ENCODE results near the gene KRT74.
"Not testable (repeated sequence)": the region's sequence is repeated elsewhere in the genome, so short reads cannot be mapped to it uniquely, and the experiment has no call there.

KRT74 gene

DNA sequence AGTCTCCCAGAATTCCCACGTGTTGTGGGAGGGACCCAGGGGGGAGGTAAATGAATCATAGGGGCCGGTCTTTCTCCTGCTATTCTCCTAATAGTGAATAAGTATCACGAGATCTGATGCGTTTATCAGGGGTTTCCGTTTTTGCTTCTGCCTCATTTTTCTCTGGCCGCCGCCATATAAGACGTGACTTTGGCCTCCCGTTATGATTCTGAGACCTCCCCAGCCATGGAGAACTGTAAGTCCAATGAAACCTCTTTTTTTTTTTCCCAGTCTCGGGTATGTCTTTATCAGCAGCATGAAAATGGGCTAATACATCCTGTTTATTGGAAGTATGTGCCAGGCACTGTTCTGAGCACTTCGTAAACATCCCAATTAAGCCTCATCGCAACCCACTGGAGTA is 26.8 kb upstream of the KRT74 start:
- Histone ChIP-seq H3K36me3 (ENCODE audit: low read depth) (no peaks in the 10 kb centered on the region), H3K4me3 (ENCODE audit: severe bottlenecking) (no peak overlapping the region), H3K27me3 (ENCODE audit: insufficient read depth, poor library complexity, severe bottlenecking) (no peaks in the 10 kb centered on the region), H3K27ac (ENCODE audit: poor library complexity, severe bottlenecking) (no peak overlapping the region), H3K4me1 (ENCODE audit: insufficient read depth, poor library complexity, severe bottlenecking) (peaks cover 3% of the 10 kb centered on the region), H3K9me3 (ENCODE audit: severe bottlenecking) (no peaks in the 10 kb centered on the region)
- ATAC-seq (ENCODE audit: low read depth): no peak
- TF ChIP-seq, protein P1, sequence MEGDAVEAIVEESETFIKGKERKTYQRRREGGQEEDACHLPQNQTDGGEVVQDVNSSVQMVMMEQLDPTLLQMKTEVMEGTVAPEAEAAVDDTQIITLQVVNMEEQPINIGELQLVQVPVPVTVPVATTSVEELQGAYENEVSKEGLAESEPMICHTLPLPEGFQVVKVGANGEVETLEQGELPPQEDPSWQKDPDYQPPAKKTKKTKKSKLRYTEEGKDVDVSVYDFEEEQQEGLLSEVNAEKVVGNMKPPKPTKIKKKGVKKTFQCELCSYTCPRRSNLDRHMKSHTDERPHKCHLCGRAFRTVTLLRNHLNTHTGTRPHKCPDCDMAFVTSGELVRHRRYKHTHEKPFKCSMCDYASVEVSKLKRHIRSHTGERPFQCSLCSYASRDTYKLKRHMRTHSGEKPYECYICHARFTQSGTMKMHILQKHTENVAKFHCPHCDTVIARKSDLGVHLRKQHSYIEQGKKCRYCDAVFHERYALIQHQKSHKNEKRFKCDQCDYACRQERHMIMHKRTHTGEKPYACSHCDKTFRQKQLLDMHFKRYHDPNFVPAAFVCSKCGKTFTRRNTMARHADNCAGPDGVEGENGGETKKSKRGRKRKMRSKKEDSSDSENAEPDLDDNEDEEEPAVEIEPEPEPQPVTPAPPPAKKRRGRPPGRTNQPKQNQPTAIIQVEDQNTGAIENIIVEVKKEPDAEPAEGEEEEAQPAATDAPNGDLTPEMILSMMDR (IDR thresholded peaks at IDR 0.05; ENCODE audit: poor library complexity, severe bottlenecking): no peak
- DNase-seq (ENCODE audit: low spot score): no peak

DNA sequence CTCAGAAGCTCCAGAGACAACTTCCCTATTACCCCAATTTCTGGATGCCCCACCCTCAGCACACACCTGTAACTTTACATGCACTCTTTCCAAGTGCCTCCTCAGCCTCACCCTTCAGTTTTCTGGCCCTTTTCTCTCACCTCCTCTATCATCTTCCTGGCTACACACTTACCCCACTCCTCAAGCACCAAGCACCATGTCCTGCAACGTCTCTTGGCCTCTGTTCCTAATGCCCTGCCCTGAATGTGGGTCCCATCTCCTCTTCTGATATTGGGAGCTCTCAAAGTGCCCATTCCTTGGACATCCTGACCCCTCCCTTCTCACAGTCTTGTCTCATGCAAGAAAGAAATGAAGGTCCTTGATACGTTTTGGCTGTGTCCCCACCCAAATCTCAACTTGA is 26.4 kb upstream of the KRT74 start:
- DNase-seq (ENCODE audit: low spot score): no peak
- no peak overlapping the region for H3K27ac ChIP-seq (ENCODE audit: poor library complexity, severe bottlenecking)
- no peak for ATAC-seq (ENCODE audit: low read depth)

DNA sequence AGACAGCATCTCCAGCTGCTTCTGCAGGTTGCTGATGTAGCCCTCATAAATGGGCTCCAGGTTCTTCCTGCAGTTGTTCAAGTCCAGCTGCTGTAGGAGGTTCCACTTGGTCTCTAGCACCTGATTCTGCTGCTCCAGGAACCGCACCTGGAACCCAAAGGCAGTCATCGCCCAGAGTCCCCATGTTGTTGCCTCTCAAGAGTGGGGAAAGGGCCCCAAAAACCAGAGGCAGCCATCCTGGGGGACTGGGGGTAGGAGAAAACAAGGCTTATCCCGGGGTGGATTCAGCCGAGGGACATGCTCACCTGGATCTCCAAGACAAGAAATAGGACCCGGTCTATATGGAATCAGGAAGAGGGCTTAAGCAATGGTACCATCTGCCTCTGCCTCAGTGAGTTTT is 25.3 kb upstream of the KRT74 start:
- H3K27ac ChIP-seq (ENCODE audit: poor library complexity, severe bottlenecking): no peak overlapping the region
- peaks cover 3% of the 10 kb centered on the region for H3K4me1 ChIP-seq (ENCODE audit: insufficient read depth, poor library complexity, severe bottlenecking)
- H3K36me3 ChIP-seq (ENCODE audit: low read depth): no peaks in the 10 kb centered on the region
- no peak for ATAC-seq (ENCODE audit: low read depth)
- TF ChIP-seq, protein P1 (IDR thresholded peaks at IDR 0.05; ENCODE audit: poor library complexity, severe bottlenecking): no peak
- DNase-seq (ENCODE audit: low spot score): peak; percentile 23
- H3K4me3 ChIP-seq (ENCODE audit: severe bottlenecking): no peak overlapping the region
- H3K9me3 ChIP-seq (ENCODE audit: severe bottlenecking): no peaks in the 10 kb centered on the region
- H3K27me3 ChIP-seq (ENCODE audit: insufficient read depth, poor library complexity, severe bottlenecking): no peaks in the 10 kb centered on the region

More for the DNA sequence above, 26.4 kb upstream of the KRT74 start:
- H3K36me3 ChIP-seq (ENCODE audit: low read depth): no peaks in the 10 kb centered on the region
- TF ChIP-seq, protein P1 (IDR thresholded peaks at IDR 0.05; ENCODE audit: poor library complexity, severe bottlenecking): no peak
- no peaks in the 10 kb centered on the region for H3K9me3 ChIP-seq (ENCODE audit: severe bottlenecking)
- peaks cover 3% of the 10 kb centered on the region for H3K4me1 ChIP-seq (ENCODE audit: insufficient read depth, poor library complexity, severe bottlenecking)
- no peak overlapping the region for H3K4me3 ChIP-seq (ENCODE audit: severe bottlenecking)
- no peaks in the 10 kb centered on the region for H3K27me3 ChIP-seq (ENCODE audit: insufficient read depth, poor library complexity, severe bottlenecking)

DNA sequence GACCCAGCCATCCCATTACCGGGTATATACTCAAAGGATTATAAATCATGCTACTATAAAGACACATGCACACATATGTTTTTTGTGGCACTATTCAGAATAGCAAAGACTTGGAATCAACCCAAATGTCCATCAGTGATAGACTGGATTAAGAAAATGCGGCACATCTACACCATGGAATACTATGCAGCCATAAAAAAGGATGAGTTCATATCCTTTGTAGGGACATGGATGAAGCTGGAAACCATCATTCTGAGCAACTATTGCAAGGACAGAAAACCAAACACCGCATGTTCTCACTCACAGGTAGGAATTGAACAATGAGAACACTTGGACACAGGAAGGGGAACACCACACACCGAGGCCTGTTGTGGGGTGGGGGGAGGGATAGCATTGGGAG is 20.6 kb upstream of the KRT74 start:
- not testable (repeated sequence) for H3K4me3 ChIP-seq (ENCODE audit: severe bottlenecking); ATAC-seq (ENCODE audit: low read depth); H3K36me3 ChIP-seq (ENCODE audit: low read depth); H3K27me3 ChIP-seq (ENCODE audit: insufficient read depth, poor library complexity, severe bottlenecking); H3K27ac ChIP-seq (ENCODE audit: poor library complexity, severe bottlenecking); H3K4me1 ChIP-seq (ENCODE audit: insufficient read depth, poor library complexity, severe bottlenecking); H3K9me3 ChIP-seq (ENCODE audit: severe bottlenecking); DNase-seq (ENCODE audit: low spot score)

DNA sequence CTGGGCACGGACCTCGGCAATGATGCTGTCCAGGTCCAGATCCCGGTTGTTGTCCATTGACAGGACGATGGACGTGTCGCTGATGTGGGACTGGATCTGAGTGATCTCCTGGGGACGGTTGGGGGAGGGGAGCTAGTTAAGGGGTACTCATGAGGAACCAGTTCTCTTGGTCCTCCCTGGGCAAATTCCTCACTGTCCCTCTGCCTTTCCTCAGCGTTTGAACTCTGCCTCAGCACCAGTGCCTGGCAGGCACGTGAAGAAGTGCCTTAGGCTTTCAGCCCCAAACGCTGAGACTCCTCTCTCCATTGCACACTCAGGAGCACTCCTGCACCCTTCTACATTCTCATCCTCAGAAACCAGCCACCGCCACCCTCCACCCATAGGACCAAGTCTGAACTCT is 17.9 kb upstream of the KRT74 start:
- H3K4me3 ChIP-seq (ENCODE audit: severe bottlenecking): no peak overlapping the region
- no peaks in the 10 kb centered on the region for H3K27me3 ChIP-seq (ENCODE audit: insufficient read depth, poor library complexity, severe bottlenecking)
- H3K27ac ChIP-seq (ENCODE audit: poor library complexity, severe bottlenecking): no peak overlapping the region
- ATAC-seq (ENCODE audit: low read depth): no peak
- DNase-seq (ENCODE audit: low spot score): peak; percentile 49
- peaks cover 3% of the 10 kb centered on the region for H3K4me1 ChIP-seq (ENCODE audit: insufficient read depth, poor library complexity, severe bottlenecking)
- TF ChIP-seq, protein P1 (IDR thresholded peaks at IDR 0.05; ENCODE audit: poor library complexity, severe bottlenecking): no peak
- no peaks in the 10 kb centered on the region for H3K9me3 ChIP-seq (ENCODE audit: severe bottlenecking)
- H3K36me3 ChIP-seq (ENCODE audit: low read depth): no peaks in the 10 kb centered on the region

Measured in RWPE2 (cell line).